NB4 (cell line): ENCODE data around the gene HOXB2.

ENCODE experiments used
- MYC ChIP-seq: IDR thresholded peaks from 2 replicates; pipeline ENCODE4 v1.6.1; 2011; ENCODE audit warnings: low read depth, low read length
- TF ChIP-seq, protein P1 (sequence below): IDR thresholded peaks from one replicate; pipeline ENCODE4 v1.5.1; 2012; ENCODE audit warnings: low read depth, low read length
- TF ChIP-seq, protein P2 (sequence below): IDR thresholded peaks from 2 replicates; pipeline ENCODE4 v1.6.1; 2011; ENCODE audit warnings: low read depth, low read length

DNA sequence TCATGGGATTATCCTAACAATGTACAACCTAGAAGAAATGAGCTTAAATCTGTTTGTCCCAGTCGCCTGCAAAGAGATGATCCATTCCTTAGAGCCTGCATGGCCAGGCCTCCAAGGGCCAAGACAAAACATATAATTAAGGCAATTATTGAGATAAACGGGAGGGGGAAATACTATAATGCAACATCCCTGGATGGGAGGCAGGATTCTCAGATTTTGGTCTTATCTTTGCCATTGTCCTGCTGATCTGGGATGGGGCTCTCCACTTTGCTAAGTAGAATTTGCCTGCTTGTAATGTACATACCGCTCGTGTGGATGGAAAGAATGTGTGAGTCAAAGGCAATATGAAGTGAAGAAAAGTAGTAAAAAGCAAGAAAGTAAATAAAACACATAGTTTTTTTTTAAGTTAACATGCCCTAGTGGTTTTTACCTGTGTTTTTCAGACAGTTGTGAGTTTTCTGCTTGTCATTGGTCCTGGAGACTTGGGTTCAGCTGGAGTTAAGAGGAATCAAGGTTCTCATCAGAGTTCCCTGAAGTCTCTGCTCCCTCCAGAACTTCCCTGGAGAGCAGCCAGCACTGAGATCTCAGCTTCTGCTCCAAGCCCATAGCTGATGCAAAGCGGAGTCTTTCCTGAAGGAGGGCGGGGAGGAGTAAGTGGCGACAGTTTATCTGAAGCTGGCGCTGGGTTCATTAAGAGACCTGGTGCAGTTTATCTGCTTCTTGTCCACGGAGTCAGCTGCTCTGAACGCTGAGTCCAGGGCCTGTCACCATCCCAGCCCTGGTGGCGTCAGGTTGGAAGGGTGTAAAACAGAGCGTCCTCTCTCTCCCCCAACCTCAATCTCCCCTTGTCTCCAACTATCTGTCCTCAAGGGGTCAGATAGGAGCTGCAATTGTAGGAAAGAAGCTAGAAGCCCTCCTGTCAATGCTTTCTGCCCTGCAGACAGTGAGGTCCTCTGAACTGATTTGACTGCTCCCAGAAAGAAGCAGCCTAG, 44.2 kb downstream of the HOXB2 start:
- no peak for TF ChIP-seq MYC
- TF ChIP-seq, protein P1, sequence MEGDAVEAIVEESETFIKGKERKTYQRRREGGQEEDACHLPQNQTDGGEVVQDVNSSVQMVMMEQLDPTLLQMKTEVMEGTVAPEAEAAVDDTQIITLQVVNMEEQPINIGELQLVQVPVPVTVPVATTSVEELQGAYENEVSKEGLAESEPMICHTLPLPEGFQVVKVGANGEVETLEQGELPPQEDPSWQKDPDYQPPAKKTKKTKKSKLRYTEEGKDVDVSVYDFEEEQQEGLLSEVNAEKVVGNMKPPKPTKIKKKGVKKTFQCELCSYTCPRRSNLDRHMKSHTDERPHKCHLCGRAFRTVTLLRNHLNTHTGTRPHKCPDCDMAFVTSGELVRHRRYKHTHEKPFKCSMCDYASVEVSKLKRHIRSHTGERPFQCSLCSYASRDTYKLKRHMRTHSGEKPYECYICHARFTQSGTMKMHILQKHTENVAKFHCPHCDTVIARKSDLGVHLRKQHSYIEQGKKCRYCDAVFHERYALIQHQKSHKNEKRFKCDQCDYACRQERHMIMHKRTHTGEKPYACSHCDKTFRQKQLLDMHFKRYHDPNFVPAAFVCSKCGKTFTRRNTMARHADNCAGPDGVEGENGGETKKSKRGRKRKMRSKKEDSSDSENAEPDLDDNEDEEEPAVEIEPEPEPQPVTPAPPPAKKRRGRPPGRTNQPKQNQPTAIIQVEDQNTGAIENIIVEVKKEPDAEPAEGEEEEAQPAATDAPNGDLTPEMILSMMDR = no peak
- TF ChIP-seq, protein P2, sequence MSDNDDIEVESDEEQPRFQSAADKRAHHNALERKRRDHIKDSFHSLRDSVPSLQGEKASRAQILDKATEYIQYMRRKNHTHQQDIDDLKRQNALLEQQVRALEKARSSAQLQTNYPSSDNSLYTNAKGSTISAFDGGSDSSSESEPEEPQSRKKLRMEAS = no peak
